HG03378 (cell line): ENCODE measurements around the gene TRIM39.

ENCODE experiments used
- ATAC-seq: cut with Tn5 transposase; IDR thresholded peaks from one replicate; pipeline ENCODE4 v1.9.1; 2021; ENCODE audit warnings: mild to moderate bottlenecking, moderate library complexity; ENCODE audit not compliant: unreplicated experiment

Gene TRIM39

GRCh38 chr6:30327232-30327746, 562 bp downstream of the TRIM39 start:
- no peak for ATAC-seq

DNA sequence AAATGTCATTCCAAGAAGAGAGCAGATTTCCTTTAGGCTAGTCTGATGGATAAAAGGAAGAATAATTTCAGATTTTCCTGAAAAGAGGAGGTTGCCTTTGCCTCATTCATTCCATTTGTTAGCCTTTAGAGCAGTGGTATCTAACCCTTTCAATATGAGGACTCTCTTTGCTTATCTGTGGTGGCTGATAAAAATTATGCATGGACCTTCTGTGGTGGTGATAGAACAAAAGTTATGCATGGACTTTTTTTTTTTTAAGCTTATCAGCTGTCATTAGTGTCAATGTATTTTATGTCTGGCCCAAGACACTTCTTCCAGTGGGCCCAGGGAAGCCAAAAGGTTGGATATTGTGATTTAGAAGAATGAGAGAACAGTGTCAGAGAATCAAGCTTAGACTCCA, 1.7 kb downstream of the TRIM39 start:
- no peak for ATAC-seq

- no peak for ATAC-seq
These were observed 2.6 kb downstream of the TRIM39 start for GRCh38 chr6:30329331-30329730.

- no peak for ATAC-seq
These were observed 5.3 kb downstream of the TRIM39 start for GRCh38 chr6:30331981-30332380.

DNA sequence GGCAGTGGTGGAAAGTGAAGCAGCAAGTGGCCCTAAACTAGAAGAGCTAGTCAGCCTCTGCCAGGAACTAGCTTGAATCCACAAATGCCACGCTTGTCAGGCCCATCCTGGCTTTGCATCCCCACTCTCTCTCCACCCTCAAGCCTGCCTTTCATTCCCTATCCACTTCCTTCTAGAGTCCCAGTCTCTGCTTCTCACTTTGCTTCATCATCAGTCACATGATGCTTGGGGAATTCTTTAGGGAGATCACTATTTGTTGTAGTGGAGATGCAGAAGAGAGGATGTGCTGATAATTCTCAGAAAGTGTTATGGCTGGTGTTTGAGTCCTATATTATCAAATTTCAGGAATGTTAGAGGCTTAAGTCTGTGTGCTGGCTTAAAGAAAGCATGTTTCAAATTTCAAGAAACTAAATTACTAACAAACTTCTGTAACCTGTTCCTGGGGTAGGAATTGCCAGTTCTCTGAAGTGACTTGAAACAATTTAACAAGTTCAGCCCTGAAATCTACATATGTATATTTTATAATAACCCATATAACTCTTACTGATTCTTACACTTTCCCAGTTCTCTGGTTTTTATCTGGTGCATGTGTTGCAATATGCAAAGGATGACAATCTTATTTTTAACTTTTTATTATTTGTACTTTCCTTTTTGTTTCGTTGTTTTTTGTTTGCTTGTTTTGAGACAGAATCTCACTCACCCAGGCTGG, 7.5 kb downstream of the TRIM39 start:
- ATAC-seq = no peak

- no peak for ATAC-seq
These were observed 13.9 kb downstream of the TRIM39 start for GRCh38 chr6:30340589-30341054.

DNA sequence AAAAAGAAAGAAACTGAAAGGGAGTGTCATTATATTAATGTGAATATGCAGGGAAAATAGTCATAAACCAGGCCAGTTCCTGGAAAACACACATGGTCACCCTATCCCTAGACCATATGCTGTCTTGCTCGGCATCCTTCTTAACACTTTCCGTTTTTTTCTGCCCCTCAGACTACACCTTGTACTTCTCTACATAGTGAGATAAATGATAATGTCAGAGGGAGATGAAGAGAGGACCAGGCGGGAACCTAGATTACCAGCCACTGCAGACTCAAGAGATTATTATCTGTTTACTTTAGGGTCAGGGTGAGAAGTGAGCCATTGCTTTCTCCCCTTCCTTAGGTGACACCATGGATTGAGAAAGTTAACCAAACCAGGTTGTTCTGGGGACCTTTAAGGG, 14.5 kb downstream of the TRIM39 start:
- ATAC-seq = no peak

- ATAC-seq = no peak
These were observed 15.0 kb downstream of the TRIM39 start for GRCh38 chr6:30341728-30342127.

GRCh38 chr6:30344191-30344867, 17.6 kb downstream of the TRIM39 start:
- no peak for ATAC-seq

DNA sequence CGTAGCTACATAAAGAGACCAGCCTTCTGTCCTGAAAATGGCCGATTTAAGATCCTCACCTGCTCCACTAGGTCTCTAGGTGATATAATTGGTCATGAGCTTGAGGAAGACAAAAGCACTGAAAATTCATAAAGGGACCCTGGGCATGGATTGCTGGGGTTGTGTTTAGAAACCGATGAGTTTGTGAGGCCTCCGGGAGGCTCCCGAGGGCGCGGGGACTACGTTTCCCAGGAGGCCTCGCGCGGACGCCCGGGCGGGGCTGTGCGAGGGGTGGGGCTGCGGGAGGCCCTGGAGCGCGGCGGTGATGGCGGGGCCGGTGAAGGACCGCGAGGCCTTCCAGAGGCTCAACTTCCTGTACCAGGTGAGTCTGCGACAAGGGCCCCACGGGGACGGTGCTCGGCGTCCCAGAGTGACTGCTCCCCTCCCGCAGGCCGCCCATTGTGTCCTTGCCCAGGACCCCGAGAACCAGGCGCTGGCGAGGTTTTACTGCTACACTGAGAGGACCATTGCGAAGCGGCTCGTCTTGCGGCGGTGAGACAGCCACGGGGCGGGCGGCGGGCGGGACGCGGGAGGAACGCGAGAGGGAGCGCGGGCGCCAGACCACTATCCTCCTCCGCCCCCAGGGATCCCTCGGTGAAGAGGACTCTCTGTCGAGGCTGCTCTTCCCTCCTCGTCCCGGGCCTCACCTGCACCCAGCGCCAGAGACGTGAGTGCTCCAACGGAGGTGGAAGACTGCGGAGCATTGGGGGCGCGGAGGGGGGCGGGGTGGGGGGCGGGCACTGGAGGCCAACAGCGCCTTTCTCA, 18.3 kb downstream of the TRIM39 start, which contains the start of gene RPP21:
RPP21 (plus strand) TSS at position 289 of the 804 bp plus-strand sequence; CDS start at position 305, 16 bp downstream.
- peak; percentile 69 for ATAC-seq

DNA sequence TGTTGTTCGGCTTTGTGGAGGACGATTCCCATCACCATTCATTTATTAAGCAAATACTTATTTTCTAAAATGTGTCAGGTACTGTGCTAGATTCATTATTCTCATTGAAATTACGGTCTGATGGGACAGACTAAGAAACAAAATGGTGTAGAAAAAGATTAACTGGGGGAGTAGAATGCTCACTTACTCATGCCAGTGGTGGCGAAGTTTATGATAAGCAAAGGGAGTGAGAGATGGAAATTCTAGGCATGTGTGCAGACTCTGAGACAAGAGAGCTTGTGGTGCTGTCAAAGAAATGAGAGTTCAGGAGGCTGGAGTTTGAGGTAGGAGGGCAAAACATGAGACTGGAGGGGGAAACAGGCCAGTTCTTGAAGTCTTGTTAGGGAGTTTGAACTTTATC, 19.1 kb downstream of the TRIM39 start:
- no peak for ATAC-seq

DNA sequence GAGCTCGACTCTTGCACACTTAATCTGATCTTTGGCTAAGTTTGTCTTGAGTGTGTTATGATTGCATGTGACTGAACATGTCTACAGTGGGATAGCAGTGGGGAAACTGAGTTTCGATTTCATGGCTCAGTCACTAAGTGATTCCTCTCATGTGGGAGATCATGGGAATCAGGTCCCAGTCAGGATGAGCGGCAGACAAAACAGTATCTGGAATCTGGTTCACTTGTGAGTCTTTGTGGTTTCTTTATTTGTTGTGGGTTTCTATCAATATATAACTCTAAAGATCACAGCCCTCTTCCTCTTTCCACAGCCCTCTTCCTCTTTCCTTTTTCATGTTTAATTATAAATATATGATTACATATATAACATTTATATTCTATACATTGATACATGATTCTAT, 22.2 kb downstream of the TRIM39 start:
- no peak for ATAC-seq

GRCh38 chr6:30349421-30350177, 22.9 kb downstream of the TRIM39 start:
- no peak for ATAC-seq

DNA sequence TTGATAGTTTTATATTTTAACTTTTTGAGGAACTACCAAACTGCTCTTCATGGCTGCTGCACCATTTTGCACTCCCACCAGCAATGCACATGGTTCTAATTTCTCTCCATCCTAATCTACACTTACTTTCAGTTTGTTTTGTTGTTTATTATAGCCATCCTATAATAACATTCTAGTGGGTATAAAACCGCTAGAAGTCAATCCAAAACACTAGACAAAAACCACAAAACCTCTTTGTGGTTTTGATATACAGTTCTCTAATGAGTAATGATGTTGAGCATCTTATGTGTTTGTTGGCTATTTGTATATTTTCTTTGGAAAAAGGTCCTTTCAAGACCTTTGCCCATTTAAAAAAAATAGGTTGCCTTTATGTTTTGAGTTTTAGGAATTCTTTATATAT, 23.8 kb downstream of the TRIM39 start:
- ATAC-seq = no peak

DNA sequence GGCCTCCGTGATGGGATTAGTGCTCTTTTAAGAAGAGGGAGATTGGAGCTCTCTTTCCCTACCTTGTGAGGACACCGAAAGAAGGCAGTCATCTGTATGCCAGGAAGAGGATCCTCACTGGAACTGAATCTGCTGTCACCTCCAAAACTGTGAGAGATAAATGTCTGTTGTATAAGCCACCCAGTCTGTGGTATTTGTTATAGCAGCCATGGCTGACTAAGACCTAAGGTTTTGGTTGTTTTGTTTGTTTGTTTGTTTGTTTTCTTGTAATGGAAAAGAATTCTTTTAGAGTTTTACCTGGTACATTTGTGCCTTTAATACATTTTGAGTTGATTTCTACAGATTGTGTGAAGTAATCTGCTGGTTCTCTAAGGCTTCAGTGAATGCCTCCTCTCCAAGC, 25.8 kb downstream of the TRIM39 start:
- ATAC-seq = no peak

DNA sequence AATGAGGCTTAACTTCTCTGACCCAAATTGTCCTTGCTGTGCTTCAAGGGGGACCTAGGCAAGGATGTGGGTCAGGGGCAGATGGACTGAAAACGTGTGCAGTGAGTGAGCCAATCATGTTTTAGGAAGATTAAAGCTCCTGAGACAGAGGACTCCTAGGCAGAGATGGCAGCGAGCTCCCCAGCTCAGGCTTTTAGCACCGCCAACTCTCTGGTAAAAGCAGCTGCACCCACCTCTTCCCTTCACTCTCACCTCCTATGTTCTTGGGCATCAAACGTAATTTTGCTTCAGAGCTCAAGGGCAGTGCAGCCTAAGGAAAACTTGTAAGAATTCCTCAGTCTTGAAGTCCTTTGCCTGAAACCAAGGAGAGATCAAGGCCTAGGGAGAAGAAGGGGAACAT, 28.6 kb downstream of the TRIM39 start:
- no peak for ATAC-seq

GRCh38 chr6:30356536-30356935, 29.8 kb downstream of the TRIM39 start:
- ATAC-seq = no peak

- no peak for ATAC-seq
These were observed 31.2 kb downstream of the TRIM39 start for GRCh38 chr6:30357678-30358540.

DNA sequence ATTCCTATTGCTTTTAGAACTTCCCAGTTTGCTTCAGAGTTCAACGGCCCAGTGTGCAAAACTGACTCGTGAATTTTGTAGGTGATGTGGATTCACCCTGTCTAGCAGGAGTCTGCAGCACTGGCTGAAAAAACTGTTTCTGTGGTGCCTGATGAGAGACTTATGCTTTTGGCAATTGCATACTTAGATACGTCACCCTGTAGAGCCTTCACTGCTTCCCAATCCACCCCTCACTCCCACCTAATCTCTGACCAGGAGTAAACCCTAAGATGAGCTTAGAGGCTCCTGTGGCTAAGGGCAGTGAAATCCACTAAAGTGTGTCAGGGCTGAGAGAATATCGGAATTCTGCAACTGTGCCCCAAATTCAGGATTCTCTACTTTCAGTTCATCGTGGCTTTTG, 32.5 kb downstream of the TRIM39 start:
- ATAC-seq = no peak

- no peak for ATAC-seq
These were observed 33.4 kb downstream of the TRIM39 start for GRCh38 chr6:30360139-30360538.
